ENCODE results near the gene SNAPC3. TPM values are rescaled to one million over a fixed set of nuclear protein-coding genes. Genes with fewer than 3 reads are reported as not detected.

Gene SNAPC3
- total RNA-seq (2021; ENCODE audit: unreplicated experiment) (11.5 TPM), Bru-seq, nascent RNA (percentile 63 among the genes with signal in this experiment), BruChase-seq, experiment 1, labeled RNA remaining after a 2-hour chase (percentile 66 among the genes with signal in this experiment), BruChase-seq, experiment 2, labeled RNA remaining after a 6-hour chase (percentile 70 among the genes with signal in this experiment)
- 14.3 TPM for polyA plus RNA-seq (2012; ENCODE audit: insufficient read length)
- long read RNA-seq, full-length matches to known transcripts = 26 of 30 reads
- long read RNA-seq, partial matches to known transcripts = 2 of 30 reads
- long read RNA-seq, other reads (novel, unspliced or antisense) = 2 of 30 reads

DNA sequence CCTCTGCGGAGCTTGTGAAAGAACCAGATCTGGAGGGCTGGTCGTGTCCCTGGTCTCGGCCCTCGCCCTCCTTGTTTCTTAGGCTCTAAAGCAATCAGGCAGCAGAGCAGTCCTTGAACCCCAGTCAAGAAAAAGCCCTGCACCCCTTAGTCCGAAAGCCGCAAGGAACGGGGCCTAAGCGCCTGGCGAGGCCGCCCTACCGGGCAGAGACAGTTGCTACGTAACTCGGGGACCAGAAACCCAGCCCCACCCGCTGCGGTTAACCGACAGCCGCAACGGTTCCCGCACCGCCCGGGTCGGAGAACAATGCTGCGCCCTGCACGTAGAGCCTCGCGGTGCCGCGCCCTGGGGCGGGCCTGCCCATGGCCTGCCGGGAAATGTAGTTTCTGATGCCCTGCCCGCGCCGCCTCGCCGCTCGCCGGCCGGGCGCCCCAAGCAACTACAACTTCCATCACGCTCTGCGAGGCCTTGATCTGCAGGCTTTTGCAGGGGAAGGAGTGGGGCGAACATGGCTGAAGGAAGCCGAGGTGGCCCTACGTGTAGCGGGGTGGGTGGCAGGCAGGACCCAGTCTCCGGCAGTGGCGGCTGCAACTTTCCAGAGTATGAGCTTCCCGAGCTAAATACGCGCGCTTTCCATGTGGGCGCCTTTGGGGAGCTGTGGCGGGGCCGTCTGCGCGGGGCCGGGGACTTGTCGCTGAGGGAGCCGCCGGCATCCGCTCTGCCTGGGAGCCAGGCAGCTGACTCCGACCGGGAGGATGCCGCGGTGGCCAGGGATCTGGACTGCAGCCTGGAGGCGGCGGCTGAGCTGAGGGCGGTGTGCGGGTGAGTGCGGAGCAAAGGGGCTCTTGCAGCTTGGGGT, at the start of gene SNAPC3:
Gene SNAPC3 (plus strand): TSS at position 505 of the 859 bp plus-strand sequence. CDS start 4 bp downstream, at position 509.
- H3K9me3 ChIP-seq (ENCODE audit: control insufficient read depth, insufficient read depth, low read depth, low read length) = no peaks in the 10 kb centered on the region
- no peak for DNase-seq (ENCODE audit: low read depth, low spot score)
- ChIA-PET CTCF (no interaction called here), POLR2A (no interaction called here)
- intact Hi-C loops (cut with micrococcal nuclease; ENCODE audit: unreplicated experiment) (loop anchor here (10.0 kb wide), 2 partner anchors 118 to 148 kb away; partner anchors contain the start of gene TTC39B), in situ Hi-C loops (cut with HindIII; ENCODE audit: low pct_unique_long_range_greater_than_20kb, low sequenced_read_pairs) (no loop called here)
- H3K27ac ChIP-seq (ENCODE audit: low read length) = peak within 1 kb of the TSS; percentile 87
- TF ChIP-seq POLR2AphosphoS5 (IDR thresholded peaks at IDR 0.05; ENCODE audit: low read depth, low read length) (peak; percentile 58; the same call in 1 of the 2 replicates), SIN3A (IDR thresholded peaks at IDR 0.05; ENCODE audit: borderline replicate concordance, insufficient read depth, low read depth, low read length) (no peak), TCF7L2 (IDR thresholded peaks at IDR 0.05; ENCODE audit: low read depth, low read length) (peak; percentile 80; the same call in 1 of the 2 replicates)
- H3K27me3 ChIP-seq (ENCODE audit: control insufficient read depth, insufficient read depth, low read length) = no peaks in the 10 kb centered on the region
- H3K36me3 ChIP-seq (ENCODE audit: control insufficient read depth, insufficient read depth, low read length) = peaks cover 5% of the 10 kb centered on the region; the same call in 1 of the 2 replicates
- BruUV-seq (replicated peaks) = no TSS peak
- ATAC-seq = peak; percentile 99
- H3K4me1 ChIP-seq (ENCODE audit: control insufficient read depth, insufficient read depth, low read length) = no peaks in the 10 kb centered on the region
- H3K4me3 ChIP-seq (ENCODE audit: low read depth in 2 of 2, low read length in 2 of 2) = peak within 1 kb of the TSS; percentile 66 to 73

DNA sequence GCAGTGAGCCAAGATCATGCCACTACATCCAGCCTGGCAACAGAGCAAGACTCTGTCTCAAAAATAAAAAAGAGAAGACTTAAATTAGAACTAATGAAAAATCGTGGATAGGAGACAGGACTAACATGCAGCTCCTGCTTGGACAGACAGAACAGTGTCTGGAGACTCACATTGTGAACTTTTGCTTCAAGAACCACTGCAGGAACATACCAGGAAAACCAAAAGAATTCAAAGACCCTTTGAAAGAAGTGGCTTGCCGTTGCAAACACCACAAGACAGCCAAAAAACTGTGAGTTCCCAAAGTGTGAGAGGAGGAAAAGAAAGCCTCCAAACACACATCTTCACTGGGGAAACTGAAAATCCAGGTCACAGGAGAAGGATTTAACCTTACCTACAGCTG, 48.8 kb upstream of the SNAPC3 start:
- DNase-seq (ENCODE audit: low read depth, low spot score) = no peak
- H3K27ac ChIP-seq (ENCODE audit: low read length) = no peak overlapping the region
- no peak overlapping the region for H3K4me3 ChIP-seq (ENCODE audit: low read depth in 2 of 2, low read length in 2 of 2)
- BruUV-seq (replicated peaks) = no TSS peak
- no peaks in the 10 kb centered on the region for H3K9me3 ChIP-seq (ENCODE audit: control insufficient read depth, insufficient read depth, low read depth, low read length)
- ATAC-seq = no peak
- no peaks in the 10 kb centered on the region for H3K27me3 ChIP-seq (ENCODE audit: control insufficient read depth, insufficient read depth, low read length)
- intact Hi-C loops (cut with micrococcal nuclease; ENCODE audit: unreplicated experiment) (no loop called here), in situ Hi-C loops (cut with HindIII; ENCODE audit: low pct_unique_long_range_greater_than_20kb, low sequenced_read_pairs) (no loop called here)
- H3K4me1 ChIP-seq (ENCODE audit: control insufficient read depth, insufficient read depth, low read length) = no peaks in the 10 kb centered on the region
- ChIA-PET POLR2A (no interaction called here), CTCF (no interaction called here)
- TF ChIP-seq TCF7L2 (IDR thresholded peaks at IDR 0.05; ENCODE audit: low read depth, low read length) (no peak), REST (IDR thresholded peaks at IDR 0.05; ENCODE audit: insufficient read depth in 1 of 2, low read depth in 2 of 2, low read length in 1 of 2) (no peak), POLR2AphosphoS5 (IDR thresholded peaks at IDR 0.05; ENCODE audit: low read depth, low read length) (no peak), CTCF (IDR thresholded peaks at IDR 0.05) (no peak), SIN3A (IDR thresholded peaks at IDR 0.05; ENCODE audit: borderline replicate concordance, insufficient read depth, low read depth, low read length) (no peak)
- H3K36me3 ChIP-seq (ENCODE audit: control insufficient read depth, insufficient read depth, low read length) = no peaks in the 10 kb centered on the region

All from Panc1 (cell line).